Measurements from ENCODE around the gene GFOD1.
A peak's percentile ranks its signal among the peaks of the same experiment; 100 is the strongest.
"Not testable (repeated sequence)": the region's sequence is repeated elsewhere in the genome, so short reads cannot be mapped to it uniquely, and the experiment has no call there.

Gene GFOD1

GRCh38 chr6:13435477-13436246 lies 51.7 kb downstream of the GFOD1 start:
- no peak overlapping the region for H3K4me3 ChIP-seq (ENCODE audit: low read depth, low read length)
- no peak for DNase-seq (ENCODE audit: low read depth)
- no peak for TF ChIP-seq CTCF (conservative IDR thresholded peaks at IDR 0.05; ENCODE audit: low read depth, low read length)

- H3K4me3 ChIP-seq (ENCODE audit: low read depth, low read length), result no peak overlapping the region
- TF ChIP-seq CTCF (conservative IDR thresholded peaks at IDR 0.05; ENCODE audit: low read depth, low read length), result no peak
- DNase-seq (ENCODE audit: low read depth), result no peak
Observed at GRCh38 chr6:13434777-13435176, 52.6 kb downstream of the GFOD1 start.

- H3K4me3 ChIP-seq (ENCODE audit: low read depth, low read length); DNase-seq (ENCODE audit: low read depth): not testable (repeated sequence)
Observed at GRCh38 chr6:13434135-13434775, 53.1 kb downstream of the GFOD1 start.

GRCh38 chr6:13433709-13434121 lies 53.7 kb downstream of the GFOD1 start:
- no peak for TF ChIP-seq CTCF (conservative IDR thresholded peaks at IDR 0.05; ENCODE audit: low read depth, low read length)
- H3K4me3 ChIP-seq (ENCODE audit: low read depth, low read length), result no peak overlapping the region
- DNase-seq (ENCODE audit: low read depth), result no peak

GRCh38 chr6:13432526-13433184 lies 54.7 kb downstream of the GFOD1 start:
- no peak for DNase-seq (ENCODE audit: low read depth)
- TF ChIP-seq CTCF (conservative IDR thresholded peaks at IDR 0.05; ENCODE audit: low read depth, low read length), result no peak
- no peak overlapping the region for H3K4me3 ChIP-seq (ENCODE audit: low read depth, low read length)

- peak; percentile 41 for DNase-seq (ENCODE audit: low read depth)
- TF ChIP-seq CTCF (conservative IDR thresholded peaks at IDR 0.05; ENCODE audit: low read depth, low read length), result no peak
- H3K4me3 ChIP-seq (ENCODE audit: low read depth, low read length), result no peak overlapping the region
Observed at GRCh38 chr6:13431861-13432465, 55.4 kb downstream of the GFOD1 start.

GRCh38 chr6:13431059-13431656 lies 56.2 kb downstream of the GFOD1 start:
- DNase-seq (ENCODE audit: low read depth), result no peak
- H3K4me3 ChIP-seq (ENCODE audit: low read depth, low read length), result no peak overlapping the region
- TF ChIP-seq CTCF (conservative IDR thresholded peaks at IDR 0.05; ENCODE audit: low read depth, low read length), result no peak

Data from choroid plexus epithelial cell (primary cell).